H1 (cell line): ENCODE data around the gene RNF220. TPM values are rescaled to one million over a fixed set of nuclear protein-coding genes. Genes with fewer than 3 reads are reported as not detected.

ENCODE experiments used
- BACH1 ChIP-seq: IDR thresholded peaks from 2 replicates; pipeline ENCODE4 v1.6.1; 2012; ENCODE audit warnings: low read length, improper control_type of control experiment
- CEBPB ChIP-seq: IDR thresholded peaks from 2 replicates; pipeline ENCODE4 v1.6.1; 2012; ENCODE audit warnings: low read depth, low read length
- CHD1 ChIP-seq: IDR thresholded peaks from 2 replicates; pipeline ENCODE4 v1.6.1; 2012; ENCODE audit warnings: low read depth, low read length, improper control_type of control experiment
- CHD2 ChIP-seq: IDR thresholded peaks from 2 replicates; pipeline ENCODE4 v1.6.1; 2012; ENCODE audit warnings: low read length, improper control_type of control experiment
- FOSL1 ChIP-seq: IDR thresholded peaks from 2 replicates; pipeline ENCODE4 v1.6.1; 2011; ENCODE audit warnings: mild to moderate bottlenecking, low read depth, low read length, moderate library complexity; ENCODE audit not compliant: insufficient read depth
- HDAC2 ChIP-seq, 2 experiments: fragments of 300-600 bp in 1 of 2; sonication (generic) in 1 of 2; IDR thresholded peaks; 2 replicates each; pipeline ENCODE4 v1.6.1; 2011 to 2012; ENCODE audit warnings: low read depth in 2 of 2, low read length in 2 of 2, mild to moderate bottlenecking in 2 of 2, moderate library complexity in 2 of 2, borderline replicate concordance in 1 of 2, inconsistent platforms in 1 of 2
- KDM4A ChIP-seq: IDR thresholded peaks from one replicate; pipeline ENCODE4 v1.7.1; 2012; ENCODE audit warnings: low read depth, mild to moderate bottlenecking, moderate library complexity, low read length, inconsistent platforms; ENCODE audit not compliant: severe bottlenecking
- MAX ChIP-seq: IDR thresholded peaks from 2 replicates; pipeline ENCODE4 v1.6.1; 2012; ENCODE audit warnings: inconsistent platforms
- NANOG ChIP-seq: IDR thresholded peaks from 2 replicates; pipeline ENCODE4 v1.6.1; 2011; ENCODE audit warnings: low read length, low read depth, mild to moderate bottlenecking, inconsistent platforms; ENCODE audit not compliant: insufficient read depth, poor library complexity, severe bottlenecking
- RAD21 ChIP-seq, 2 experiments: IDR thresholded peaks in 1 of 2; conservative IDR thresholded peaks in 1 of 2; 2 replicates each; pipeline ENCODE4 v1.6.1; 2011; ENCODE audit warnings: low read depth in 2 of 2, low read length in 2 of 2, improper control_type of control experiment in 1 of 2, inconsistent platforms in 1 of 2, mild to moderate bottlenecking in 1 of 2, moderate library complexity in 1 of 2
- RBBP5 ChIP-seq: IDR thresholded peaks from 2 replicates; pipeline ENCODE4 v1.7.1; 2012; ENCODE audit warnings: low read depth, mild to moderate bottlenecking, inconsistent platforms, low read length, moderate library complexity, borderline replicate concordance
- RXRA ChIP-seq: IDR thresholded peaks from 2 replicates; pipeline ENCODE4 v1.6.1; 2011; ENCODE audit warnings: low read depth, mild to moderate bottlenecking, low read length, moderate library complexity; ENCODE audit not compliant: insufficient read depth
- SAP30 ChIP-seq: fragments of 300-600 bp; sonication (generic); IDR thresholded peaks from 2 replicates; pipeline ENCODE4 v1.7.1; 2012; ENCODE audit warnings: low read length, moderate library complexity, mild to moderate bottlenecking, inconsistent platforms; ENCODE audit not compliant: insufficient read depth, insufficient replicate concordance
- SIN3A ChIP-seq, 2 experiments: IDR thresholded peaks in 1 of 2; conservative IDR thresholded peaks in 1 of 2; 2 replicates each; pipeline ENCODE4 v1.6.1; 2011 to 2012; ENCODE audit warnings: low read length in 2 of 2, improper control_type of control experiment in 1 of 2, low read depth in 1 of 2, mild to moderate bottlenecking in 1 of 2
- SIRT6 ChIP-seq: IDR thresholded peaks from one replicate; pipeline ENCODE4 v1.7.1; 2012; ENCODE audit warnings: low read length, inconsistent platforms
- SIX5 ChIP-seq: IDR thresholded peaks from 2 replicates; pipeline ENCODE4 v1.6.1; 2011; ENCODE audit warnings: mild to moderate bottlenecking, low read depth, low read length
- SP2 ChIP-seq: IDR thresholded peaks from 2 replicates; pipeline ENCODE4 v1.6.1; 2012; ENCODE audit warnings: mild to moderate bottlenecking, low read length, inconsistent platforms
- SP4 ChIP-seq: IDR thresholded peaks from 2 replicates; pipeline ENCODE4 v1.6.1; 2012; ENCODE audit warnings: low read length, inconsistent platforms
- TAF1 ChIP-seq: IDR thresholded peaks from 2 replicates; pipeline ENCODE4 v1.6.1; 2011; ENCODE audit warnings: mild to moderate bottlenecking, low read depth, low read length
- USF2 ChIP-seq: IDR thresholded peaks from 2 replicates; pipeline ENCODE4 v1.6.1; 2011; ENCODE audit warnings: low read length, improper control_type of control experiment
- polyA plus RNA-seq, 7 experiments: library from polyadenylated mRNA; depleted of rRNA in 3 of 7; stranded (reverse) in 5 of 7; unstranded in 2 of 7; fragments of >200 nt in 5 of 7; fragments of 200-250 nt in 2 of 7; gene quantifications; 1 replicate in 5 of 7; 2 replicates in 1 of 7; 4 replicates in 1 of 7; pipeline versions ENCODE4 v1.2.1 to v1.2.3, GENCODE V29; 2011 to 2013; ENCODE audit warnings: missing spikeins in 2 of 7, mixed read lengths in 2 of 7
- total RNA-seq: library from RNA; stranded (reverse); fragmentation: NEBNext Ultra II Directional; extraction: Animal tissue kit (Norgen Biotek cat#: 25700); gene quantifications from 2 replicates; pipeline ENCODE4 v1.2.1, GENCODE V29; 2021

RNF220 gene
- total and polyA plus RNA-seq, 2 of the 8 experiments (the other 6 are each of a cell fraction or from before 2014, with no cell fraction given): 123 to 160 TPM

- TF ChIP-seq SIN3A (conservative IDR thresholded peaks at IDR 0.05 in 1 of 2, IDR thresholded peaks at IDR 0.05 in 1 of 2; ENCODE audit: low read depth in 1 of 2, low read length in 2 of 2): peak in 1 of 2 experiments; percentile 79; a peak in 2 of 4 replicates
- TF ChIP-seq HDAC2 (IDR thresholded peaks at IDR 0.05; ENCODE audit: borderline replicate concordance in 1 of 2, low read depth in 2 of 2, low read length in 2 of 2): no peak
- no peak for TF ChIP-seq CEBPB
- TF ChIP-seq RBBP5: no peak
- peak; percentile 92 for TF ChIP-seq SP4
- peak; percentile 91 for TF ChIP-seq SP2
- no peak for TF ChIP-seq SAP30
- TF ChIP-seq FOSL1: no peak
- TF ChIP-seq SIRT6: no peak
- TF ChIP-seq KDM4A: peak; percentile 97
- no peak for TF ChIP-seq NANOG
- no peak for TF ChIP-seq RXRA
- peak; percentile 92 for TF ChIP-seq CHD2
- peak; percentile 54; the same call in 1 of the 2 replicates for TF ChIP-seq TAF1
- TF ChIP-seq SIX5: no peak
- TF ChIP-seq CHD1: no peak
- no peak for TF ChIP-seq BACH1
- TF ChIP-seq MAX: peak; percentile 47; the same call in 1 of the 2 replicates
- no peak for TF ChIP-seq RAD21 (IDR thresholded peaks at IDR 0.05 in 1 of 2, conservative IDR thresholded peaks at IDR 0.05 in 1 of 2; ENCODE audit: low read depth in 2 of 2, low read length in 2 of 2)
- TF ChIP-seq USF2: no peak
Measured at GRCh38 chr1:44674113-44675000, 269.3 kb downstream of the RNF220 start, which contains the start of the genes ARMH1 and TMEM53 (continued).
